HG03175 (cell line): ENCODE measurements around the gene DDIAS.
"Not testable (repeated sequence)": the region's sequence is repeated elsewhere in the genome, so short reads cannot be mapped to it uniquely, and the experiment has no call there.

ENCODE experiments used
- ATAC-seq: cut with Tn5 transposase; IDR thresholded peaks from one replicate; pipeline ENCODE4 v1.9.1; 2021; ENCODE audit warnings: mild to moderate bottlenecking, moderate library complexity; ENCODE audit not compliant: unreplicated experiment

DDIAS gene

GRCh38 chr11:82962021-82962420 is 60.5 kb downstream of the DDIAS start:
- ATAC-seq, result not testable (repeated sequence)

- no peak for ATAC-seq
Observed at GRCh38 chr11:82967381-82967780, 65.8 kb downstream of the DDIAS start.

- peak; percentile 96 for ATAC-seq
Observed at GRCh38 chr11:82969811-82970210, 68.3 kb downstream of the DDIAS start.

- not testable (repeated sequence) for ATAC-seq
Observed at GRCh38 chr11:82970507-82971083, 69.1 kb downstream of the DDIAS start.

DNA sequence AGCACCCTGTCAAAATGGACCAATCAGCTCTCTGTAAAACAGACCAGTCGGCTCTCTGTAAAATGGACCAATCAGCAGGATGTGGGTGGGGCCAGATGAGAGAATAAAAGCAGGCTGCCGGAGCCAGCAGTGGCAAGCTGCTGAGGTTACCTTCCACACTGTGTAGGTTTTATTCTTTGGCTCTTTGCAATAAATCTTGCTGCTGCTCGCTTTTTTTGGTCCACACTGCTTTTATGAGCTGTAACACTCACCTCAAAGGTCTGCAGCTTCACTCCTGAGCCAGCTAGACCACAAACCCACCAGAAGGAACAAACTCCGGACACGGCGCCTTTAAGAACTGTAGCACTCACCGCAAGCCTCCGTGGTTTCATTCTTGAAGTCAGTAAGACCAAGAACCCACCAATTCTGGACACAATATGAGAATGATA is 70.0 kb downstream of the DDIAS start:
- ATAC-seq, result peak; percentile 58

DNA sequence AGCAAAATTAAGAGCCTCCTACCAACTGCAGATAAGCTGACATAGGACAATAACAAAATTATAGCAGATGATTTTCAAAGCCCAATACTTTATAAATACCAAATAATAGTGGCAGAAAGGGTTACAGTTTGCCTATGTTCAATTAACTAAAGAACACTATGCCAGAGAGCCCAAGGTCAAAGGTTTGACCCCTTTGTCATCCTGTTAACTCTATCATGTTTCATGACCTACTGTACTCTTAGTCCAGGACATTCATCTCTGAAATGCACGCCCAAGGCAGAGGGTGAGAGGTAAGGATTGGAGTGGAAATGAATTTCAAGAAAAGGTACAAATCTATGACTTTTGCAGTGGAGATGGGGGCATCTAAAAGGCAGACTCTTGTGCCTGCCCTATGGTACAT is 70.6 kb downstream of the DDIAS start:
- no peak for ATAC-seq

DNA sequence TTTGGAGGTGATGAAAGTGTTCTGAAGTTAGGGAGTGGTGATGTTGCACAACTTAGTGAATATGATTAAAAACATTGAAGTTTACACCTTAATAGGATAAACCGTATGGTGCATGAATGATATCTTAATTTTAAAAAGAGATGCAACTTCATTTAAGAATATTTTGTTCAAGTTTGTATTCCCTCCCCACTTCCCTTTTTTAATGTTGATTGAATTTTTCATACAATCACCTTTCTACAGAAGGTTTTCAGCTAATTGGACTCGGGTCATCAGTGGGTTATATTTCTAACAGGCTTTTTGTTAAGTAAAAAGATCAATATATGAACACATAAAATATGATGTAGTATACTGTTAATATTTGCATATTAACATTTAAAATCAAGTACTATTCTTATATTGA is 72.6 kb downstream of the DDIAS start:
- no peak for ATAC-seq

DNA sequence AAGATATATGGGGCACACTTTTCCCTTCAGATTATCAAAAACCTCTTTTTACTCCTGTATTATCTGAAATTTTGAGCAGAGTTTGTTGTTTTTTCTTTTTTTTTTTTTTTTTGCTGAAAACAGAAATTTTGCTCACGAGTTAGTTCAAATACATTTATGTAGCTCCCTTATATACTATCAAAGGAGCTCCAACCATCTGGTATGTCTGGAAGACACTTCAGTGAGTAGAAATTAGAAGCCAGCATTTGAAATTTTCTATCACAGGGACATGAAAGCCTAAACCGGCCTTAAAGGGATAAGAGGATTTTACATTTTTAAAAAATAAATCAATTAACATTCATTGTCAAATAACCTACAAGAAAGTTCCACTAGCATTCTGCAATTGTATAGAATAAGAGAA is 73.3 kb downstream of the DDIAS start:
- ATAC-seq, result no peak

GRCh38 chr11:82975882-82976281 is 74.3 kb downstream of the DDIAS start:
- no peak for ATAC-seq

- ATAC-seq, result no peak
Observed at GRCh38 chr11:82976786-82977185, 75.2 kb downstream of the DDIAS start.

DNA sequence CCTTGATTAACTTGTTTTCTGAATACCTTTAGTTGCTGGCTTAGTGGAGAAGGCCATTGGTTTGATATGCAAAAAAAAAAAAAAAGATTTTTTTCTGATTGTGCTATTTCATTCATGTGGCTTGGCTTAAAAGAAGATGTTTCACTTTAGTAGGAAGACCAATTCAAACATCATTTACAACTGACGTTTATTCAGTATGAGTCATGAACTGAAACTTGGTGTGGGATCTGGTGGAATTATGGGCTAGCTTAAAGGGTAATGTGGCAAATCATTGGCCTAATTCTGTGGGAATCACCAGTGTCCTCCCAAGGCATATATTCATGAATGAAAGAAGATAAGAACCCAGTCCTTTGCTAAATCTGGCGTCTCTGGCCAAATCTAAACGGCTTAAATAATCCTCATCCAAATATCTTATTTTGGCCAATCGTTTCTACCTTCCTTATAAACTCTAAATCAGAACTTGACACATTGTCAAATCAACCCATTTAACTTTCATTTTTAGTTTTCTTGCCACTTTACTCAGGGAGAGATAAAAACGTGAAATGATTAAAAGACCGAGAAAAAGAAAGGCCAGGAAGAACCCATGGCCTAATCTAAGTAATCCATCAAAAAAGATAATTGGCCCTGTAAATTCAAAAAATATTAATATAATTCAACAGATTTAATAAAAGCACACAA is 77.0 kb downstream of the DDIAS start:
- ATAC-seq, result peak; percentile 45

DNA sequence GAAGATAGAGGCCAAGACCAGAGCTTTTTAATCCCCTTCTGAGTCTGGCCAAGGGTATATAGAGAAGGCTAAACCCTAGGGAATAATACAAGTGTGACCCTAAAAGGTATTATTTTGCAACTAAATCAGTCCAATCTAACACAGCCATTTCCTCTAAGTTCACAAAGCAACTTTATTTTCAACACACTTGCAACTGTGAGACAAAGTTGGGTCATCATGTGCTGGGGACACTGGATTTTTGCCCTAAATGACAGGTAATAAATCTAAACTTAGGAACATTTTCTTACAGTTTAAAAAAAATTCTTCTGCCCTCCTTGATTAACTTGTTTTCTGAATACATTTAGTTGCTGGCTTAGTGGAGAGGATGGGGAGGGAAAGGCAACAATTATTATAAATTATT is 78.3 kb downstream of the DDIAS start:
- ATAC-seq, result no peak

- no peak for ATAC-seq
Observed at GRCh38 chr11:82980292-82980691, 78.8 kb downstream of the DDIAS start.

DNA sequence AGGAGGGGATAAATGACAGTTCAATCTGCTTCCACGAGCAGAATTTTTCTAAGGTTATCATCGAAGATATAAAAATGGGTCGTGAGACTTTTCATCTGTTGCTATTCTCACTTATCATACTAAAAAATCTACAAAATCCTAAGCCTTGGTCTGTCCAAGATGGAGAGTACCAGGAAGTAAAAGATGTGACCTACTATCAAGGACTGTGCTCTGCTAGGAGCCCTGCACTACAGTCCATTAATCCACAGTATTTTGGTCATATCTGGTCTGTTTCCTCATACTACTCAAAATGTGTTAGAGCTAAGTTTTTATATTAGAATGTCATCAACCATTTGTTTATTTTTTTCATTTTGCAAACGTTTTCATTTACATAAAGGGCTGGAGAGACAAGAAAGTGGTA is 79.4 kb downstream of the DDIAS start:
- ATAC-seq, result no peak

DNA sequence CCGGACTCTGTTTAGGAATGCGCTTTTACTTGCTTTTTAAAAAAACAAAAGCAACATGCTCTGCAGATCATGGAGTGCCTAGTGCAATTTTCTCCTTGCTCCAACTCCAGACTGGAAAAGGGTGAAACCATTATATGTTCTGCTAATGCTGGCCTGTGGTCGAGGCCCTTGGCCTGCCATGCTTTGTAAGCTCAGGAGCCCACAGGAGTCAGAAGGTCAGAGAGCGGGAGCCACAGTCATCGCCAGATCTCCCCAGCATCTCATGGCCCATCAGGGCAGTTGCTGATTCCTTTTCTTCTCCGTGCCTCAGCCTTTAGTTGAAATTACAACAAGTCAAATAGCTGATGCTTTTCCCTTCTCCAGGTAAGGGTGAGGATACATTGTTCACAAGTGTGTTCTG is 80.3 kb downstream of the DDIAS start:
- no peak for ATAC-seq
